Measurements from ENCODE around the gene CTDSPL.

DNA sequence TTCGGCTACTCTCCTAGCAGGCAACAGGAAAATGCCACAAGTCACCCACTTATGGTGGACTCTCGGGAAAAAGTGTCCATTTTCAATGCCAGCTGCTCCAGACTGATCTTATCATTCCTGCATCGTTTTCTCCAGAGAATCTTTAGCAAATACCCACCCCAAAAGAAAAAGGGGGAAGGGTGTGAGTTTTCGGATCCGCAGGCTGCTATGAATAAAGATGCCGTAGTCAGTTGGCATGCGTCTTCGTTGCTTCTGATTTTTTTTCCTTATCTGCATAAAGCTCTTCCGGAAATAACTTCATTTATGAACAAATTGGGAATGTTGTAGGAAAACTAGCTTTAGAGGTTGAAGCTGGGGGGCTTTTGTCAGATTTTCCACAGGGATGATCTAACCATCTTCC, 106.5 kb downstream of the CTDSPL start:
- TF ChIP-seq, protein P1, sequence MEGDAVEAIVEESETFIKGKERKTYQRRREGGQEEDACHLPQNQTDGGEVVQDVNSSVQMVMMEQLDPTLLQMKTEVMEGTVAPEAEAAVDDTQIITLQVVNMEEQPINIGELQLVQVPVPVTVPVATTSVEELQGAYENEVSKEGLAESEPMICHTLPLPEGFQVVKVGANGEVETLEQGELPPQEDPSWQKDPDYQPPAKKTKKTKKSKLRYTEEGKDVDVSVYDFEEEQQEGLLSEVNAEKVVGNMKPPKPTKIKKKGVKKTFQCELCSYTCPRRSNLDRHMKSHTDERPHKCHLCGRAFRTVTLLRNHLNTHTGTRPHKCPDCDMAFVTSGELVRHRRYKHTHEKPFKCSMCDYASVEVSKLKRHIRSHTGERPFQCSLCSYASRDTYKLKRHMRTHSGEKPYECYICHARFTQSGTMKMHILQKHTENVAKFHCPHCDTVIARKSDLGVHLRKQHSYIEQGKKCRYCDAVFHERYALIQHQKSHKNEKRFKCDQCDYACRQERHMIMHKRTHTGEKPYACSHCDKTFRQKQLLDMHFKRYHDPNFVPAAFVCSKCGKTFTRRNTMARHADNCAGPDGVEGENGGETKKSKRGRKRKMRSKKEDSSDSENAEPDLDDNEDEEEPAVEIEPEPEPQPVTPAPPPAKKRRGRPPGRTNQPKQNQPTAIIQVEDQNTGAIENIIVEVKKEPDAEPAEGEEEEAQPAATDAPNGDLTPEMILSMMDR (IDR thresholded peaks at IDR 0.05), result no peak
- TF ChIP-seq POLR2A (IDR thresholded peaks at IDR 0.05), result no peak
- TF ChIP-seq POLR2AphosphoS5 (IDR thresholded peaks at IDR 0.05), result no peak
